TTC549 (cell line): ENCODE measurements around the gene MAP3K2.

Experiments
- FAIRE-seq: peaks from 2 replicates; lab custom pipeline; 2012; peaks lifted over from hg19 to GRCh38; lab: Jason Lieb, UNC

The MAP3K2 gene

DNA sequence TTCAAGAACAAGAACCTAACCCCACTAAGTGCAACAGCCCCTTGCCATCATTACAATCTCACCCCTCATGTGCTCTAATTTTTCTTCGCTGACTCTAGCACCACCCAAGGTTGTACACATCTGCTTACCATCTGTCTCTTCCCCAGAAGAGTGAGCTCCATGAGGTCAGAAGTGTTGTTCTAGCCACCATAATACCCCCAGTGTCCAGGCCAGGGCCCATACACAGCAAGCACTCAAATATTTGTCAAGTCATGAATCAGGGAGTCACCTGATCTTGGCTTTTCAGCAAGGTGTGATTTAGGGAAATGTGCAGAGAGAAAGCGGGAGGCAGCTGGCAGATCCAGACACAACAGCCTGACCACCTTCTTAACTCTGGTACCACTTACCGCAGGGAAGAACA lies 99.5 kb downstream of the MAP3K2 start:
- FAIRE-seq: no peak

DNA sequence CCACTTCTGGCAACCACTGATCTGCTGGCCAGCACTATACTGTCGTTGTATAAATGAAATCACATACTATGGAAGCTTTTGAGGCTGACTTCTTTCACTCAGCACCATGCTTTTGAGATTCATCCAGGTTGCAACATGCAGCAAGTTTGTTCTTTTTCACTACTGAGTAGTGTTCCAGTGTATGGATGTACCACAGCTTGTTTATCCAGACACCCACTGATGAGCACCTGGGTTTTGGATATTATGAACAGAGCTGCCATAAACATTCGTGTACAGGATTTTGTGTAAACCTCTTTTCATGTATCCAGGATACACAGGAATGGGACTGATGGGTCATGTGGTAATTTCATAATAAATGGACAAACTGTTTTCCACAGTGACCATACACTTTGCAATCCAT lies 104.5 kb downstream of the MAP3K2 start:
- FAIRE-seq: no peak

DNA sequence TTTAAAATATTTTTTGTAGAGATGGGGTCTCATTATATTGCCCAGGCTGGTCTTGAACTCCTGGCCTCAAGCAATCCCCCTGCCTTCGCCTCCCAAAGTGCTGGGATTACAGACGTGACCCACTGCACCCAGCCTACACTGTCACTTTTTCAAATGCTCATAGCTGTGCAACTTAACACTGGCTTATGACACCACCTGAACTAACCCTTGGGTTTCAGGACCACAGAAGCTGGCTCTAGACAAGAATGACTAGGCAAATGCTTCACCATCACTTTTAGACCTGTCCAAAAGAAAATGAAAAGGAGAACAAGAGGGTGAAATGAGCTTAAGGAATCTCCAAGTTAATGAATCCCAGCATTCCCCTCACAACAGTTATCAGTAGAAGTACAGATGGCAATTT lies 107.1 kb downstream of the MAP3K2 start:
- FAIRE-seq: no peak

DNA sequence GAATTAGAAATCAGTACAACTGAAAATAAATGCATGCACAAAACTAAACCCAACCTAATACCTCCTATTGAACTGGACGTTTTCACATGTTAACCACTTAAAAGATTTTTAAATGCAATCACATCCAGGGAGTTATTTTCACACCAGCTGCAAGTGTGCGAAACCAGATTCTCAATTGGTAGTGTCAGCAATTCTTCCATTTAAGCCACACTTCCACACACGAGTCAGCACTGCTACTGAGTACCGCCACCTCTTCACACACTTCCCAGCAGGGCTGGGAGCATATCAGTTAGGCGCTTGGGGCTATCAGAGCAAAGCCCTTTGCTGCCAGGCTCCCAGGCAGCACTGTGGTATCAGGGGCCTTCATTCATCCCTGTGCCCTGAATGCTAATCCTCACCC lies 108.0 kb downstream of the MAP3K2 start:
- FAIRE-seq: no peak

DNA sequence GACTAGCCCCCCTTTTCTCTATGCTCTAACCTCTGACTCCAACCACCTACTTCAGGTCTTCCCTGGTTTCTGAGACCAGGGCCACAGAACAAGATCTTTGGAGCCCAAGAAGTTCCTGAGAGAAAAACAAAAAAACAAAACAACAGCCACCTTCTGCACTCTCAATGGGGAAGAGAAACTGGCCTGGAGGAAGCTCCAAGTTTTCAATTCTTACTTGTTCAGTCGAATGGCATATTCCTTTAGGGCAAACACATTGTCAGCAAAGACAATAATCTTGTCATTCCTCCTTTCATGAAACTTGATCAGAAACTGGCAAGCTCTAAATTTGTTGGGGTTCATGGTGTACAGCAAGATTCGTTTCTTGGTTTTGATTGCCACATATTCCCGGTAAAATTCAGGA lies 108.8 kb downstream of the MAP3K2 start:
- no peak for FAIRE-seq

DNA sequence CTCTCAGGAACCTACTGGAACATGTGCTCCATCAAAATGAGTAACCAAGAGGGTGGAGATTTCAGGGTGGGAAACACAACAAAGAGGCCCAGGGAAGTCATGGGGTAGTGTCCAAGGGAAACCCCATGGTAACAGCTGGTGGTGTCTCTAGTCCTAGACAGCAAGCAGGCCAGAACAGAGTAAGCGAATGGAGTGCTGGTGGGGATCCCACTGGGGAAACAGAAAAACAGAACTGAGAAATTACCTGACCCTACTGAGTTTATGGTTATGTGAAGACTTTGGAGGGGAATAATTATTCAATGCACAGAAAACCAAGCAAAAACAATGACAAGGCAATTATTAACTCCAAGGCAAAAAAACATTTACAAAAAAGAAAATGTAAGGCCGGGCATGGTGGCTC lies 110.7 kb downstream of the MAP3K2 start:
- no peak for FAIRE-seq

DNA sequence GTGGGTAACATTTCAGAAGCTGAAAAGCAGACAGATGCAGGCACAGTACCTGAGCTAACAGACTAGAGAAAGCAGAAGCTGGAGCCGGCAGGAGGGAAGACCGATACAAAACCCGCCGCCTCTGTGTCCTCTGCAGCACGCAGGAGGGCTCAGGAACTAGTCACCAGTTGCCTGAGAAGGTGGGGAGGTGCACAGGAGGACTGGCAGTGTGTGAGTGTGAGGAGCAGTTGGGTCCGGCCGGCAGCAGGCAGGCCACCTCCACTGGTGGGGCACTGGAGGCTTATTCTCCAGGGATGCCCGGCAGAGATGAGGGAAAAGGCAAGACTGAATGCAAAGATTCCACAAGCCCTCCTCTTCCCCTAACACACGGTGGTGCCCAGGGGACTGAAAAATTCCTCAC lies 112.0 kb downstream of the MAP3K2 start:
- no peak for FAIRE-seq

DNA sequence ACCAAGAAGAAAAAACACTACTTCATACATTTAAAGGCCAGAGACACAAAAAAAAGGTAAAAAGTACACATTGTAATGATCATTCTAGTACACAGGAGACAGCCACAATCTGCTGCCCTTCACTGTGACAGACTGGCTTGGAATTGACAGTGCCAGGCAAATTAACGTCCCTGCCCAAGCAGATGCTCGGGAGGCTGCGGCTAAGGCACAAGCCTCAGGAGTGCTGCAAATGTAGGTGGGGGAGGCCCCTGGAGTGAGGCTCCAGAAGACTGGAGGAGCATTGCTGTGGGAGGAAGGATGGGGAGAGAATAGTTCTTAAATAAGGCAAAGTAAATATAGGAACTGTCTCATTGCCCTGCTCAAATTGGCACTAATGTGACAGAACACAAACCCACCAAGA lies 112.4 kb downstream of the MAP3K2 start:
- no peak for FAIRE-seq

DNA sequence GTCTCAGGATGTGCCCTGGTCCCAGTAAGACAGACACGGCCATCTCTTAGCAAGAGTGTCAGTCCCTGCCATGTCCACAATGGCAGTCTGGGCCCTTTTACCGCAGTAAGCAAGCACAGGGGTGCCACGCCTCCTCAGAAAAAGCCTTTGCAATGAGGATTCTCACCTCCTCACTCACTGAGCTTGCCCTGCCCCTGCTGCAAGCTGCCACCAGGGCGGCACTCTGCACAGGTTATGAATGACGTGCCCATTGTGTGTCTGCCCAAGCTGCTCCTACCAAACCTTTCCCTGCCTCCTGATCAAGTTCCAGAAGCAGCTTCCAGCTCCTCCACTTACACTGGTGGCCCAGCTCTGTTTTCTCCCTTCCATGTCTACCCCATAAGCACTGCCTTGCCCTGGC lies 117.1 kb downstream of the MAP3K2 start:
- FAIRE-seq: no peak

DNA sequence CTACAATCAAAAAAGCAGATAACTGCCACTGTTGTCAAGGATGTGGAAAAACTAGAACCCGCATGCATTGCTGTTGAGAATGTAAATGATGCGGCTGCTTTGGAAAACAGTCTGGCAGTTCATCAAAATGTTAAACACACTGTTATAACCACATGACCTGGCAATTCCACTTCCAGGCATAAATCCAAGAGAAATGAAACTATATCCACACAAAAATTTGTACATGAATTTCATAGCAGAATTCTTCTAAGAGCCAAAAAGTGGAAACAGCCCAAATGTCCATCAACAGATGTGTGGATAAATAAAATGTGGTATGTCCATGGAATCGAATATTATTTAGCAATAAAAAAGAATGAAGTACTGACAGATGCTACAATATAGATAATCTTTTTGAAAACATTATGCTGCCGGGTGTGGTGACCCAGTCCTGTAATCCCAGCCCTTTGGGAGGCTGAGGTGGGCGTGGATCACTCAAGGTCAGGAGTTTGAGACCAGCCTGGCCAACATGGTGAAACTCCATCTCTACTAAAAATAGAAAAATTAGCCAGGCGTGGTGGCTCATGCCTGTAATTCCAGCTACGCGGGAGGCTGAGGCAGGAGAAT lies 125.9 kb downstream of the MAP3K2 start:
- FAIRE-seq: no peak

DNA sequence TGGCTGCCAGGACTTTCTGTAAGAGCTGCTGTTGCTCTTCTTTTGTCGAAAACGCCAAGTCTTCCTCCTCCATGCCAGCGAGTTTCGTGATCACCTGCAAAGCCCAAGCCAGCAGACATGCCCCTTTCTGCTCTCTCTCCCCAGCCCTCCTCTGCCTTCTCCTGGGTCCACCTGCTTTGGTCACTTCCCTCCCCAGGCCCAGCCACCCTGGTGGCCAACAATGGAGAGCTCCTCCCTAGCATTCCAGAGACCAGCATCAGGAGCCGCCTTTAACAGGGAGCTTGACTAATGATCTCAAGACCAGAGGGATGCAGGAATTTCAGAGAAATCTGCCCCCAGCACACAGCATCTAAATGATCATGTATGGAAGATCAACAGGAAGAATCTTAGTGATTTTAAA lies 128.4 kb downstream of the MAP3K2 start:
- no peak for FAIRE-seq

DNA sequence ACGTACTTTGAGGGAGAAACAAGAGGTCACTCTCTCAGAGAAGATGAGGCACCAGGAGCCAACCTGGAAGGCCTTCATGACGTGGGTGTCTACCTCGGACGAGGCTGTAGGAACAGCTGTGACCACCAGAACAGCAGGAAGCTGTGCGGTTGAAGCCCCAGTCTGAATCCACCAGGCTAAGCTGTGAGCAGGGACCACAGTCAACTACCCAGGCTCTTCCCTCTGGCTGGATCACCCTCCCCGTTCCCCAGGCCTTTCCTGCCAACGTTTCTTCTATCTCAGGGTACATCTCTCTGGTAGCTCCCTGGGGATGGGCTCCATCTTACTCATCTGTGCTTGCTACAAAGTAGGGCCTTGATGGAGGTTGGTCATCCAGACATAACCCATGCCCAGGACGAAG lies 130.9 kb downstream of the MAP3K2 start:
- no peak for FAIRE-seq

DNA sequence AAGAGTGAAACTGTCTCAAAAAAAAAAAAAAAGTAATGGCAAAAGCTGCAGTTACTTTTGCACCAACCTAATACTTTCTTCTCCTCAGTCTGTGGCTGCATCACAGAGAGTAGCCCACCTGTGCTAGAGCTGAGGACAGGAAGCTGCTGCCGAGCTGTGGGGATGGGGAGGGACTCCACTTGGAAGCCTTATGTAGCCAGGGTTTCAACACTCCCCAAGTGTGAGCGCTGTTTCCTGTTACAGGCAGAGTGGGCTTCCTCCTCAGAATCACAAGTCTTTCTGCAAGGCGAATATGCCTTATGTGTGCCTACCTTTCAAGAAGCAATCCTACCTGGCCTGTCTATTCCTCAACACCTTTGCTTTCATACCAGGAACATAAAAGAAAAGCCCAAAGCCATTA lies 131.4 kb downstream of the MAP3K2 start:
- FAIRE-seq: no peak

DNA sequence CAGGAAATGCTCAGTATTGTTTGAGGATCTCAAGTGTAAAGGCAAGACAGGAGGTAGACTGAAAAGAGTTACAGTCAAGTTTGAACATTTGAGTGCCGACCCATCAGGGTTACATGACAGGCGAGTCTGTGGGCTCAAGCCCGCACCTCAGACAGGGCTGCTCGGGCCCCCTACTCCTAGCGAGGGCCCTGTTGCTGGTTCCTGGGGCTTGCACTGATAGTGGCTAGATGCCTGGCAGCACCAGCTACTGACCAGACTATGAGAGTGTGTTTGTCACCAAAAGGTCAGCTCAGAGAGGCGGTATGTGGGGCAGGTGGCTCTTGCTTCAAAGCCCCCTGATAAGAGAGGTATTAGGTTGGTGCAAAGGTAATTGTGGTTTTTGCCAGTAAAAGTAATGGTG lies 132.1 kb downstream of the MAP3K2 start:
- FAIRE-seq: no peak

DNA sequence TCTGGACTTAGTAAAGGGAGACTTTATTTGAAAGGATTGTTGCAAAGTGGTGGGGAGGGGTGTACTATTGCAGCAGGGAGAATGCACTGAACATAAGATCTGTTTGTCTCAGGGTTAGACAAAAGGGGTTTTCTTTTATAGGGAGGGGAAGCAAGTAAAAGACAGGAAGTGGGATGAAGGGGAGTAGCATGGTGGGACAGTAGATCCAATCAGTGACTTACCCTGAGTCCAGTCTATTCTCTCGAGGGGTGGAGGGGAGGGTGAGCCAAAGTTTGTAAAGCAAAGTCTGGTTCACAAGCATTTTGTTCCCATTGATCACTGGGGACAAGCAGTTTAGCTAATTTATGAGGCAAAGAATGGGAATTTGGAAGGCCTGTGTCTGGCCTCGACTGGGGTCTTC lies 132.6 kb downstream of the MAP3K2 start:
- no peak for FAIRE-seq

DNA sequence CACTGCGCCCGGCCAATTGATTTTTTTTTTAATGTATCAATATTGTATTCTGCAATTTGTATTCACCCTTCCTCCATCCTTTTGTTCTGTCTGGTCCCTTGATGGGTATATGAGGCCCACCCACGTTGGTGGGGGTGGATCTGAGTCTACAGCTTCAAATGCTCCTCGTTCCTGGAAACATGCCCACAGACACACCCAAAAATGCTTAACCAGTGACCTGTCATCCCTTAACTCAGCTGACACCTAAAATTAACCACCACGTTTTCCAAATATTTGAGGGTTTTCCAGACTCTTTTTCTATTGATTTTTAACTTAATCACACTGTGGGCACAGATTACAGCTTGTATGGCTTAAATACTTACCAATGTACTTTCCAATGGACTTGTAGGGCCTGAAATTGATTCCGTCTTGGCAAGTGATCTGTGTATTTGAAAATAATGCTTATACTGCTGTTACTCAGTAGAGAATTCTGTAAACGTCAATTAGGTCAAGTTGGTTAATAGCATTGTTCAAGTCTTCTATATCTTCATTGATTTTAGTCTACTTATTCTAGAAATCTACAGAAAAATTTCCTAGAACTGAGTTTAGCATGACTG lies 133.3 kb downstream of the MAP3K2 start:
- FAIRE-seq: no peak
